H1 (cell line): ENCODE measurements around the gene PLIN1. TPM values are rescaled to one million over a fixed set of nuclear protein-coding genes. Genes with fewer than 3 reads are reported as not detected.

Source experiments
- CTCF ChIA-PET: fragments of 300-600 bp; sonication (Branson Sonifier 250); formaldehyde crosslinking; loops from one replicate; lab custom pipeline; 2021; ENCODE audit not compliant: partially characterized antibody; lab: Charles Lee
- POLR2A ChIA-PET: fragments of 300-600 bp; sonication (Branson Sonifier 250); formaldehyde crosslinking; loops from one replicate; lab custom pipeline; 2021; ENCODE audit warnings: inconsistent platforms; ENCODE audit not compliant: partially characterized antibody; lab: Charles Lee
- DNase-seq, 2 experiments: peaks; one replicate each; pipeline versions ENCODE4 v3.0.0 to v3.0.0-alpha.2; 2010 to 2022; ENCODE audit warnings: low spot score in 2 of 2, low read depth in 1 of 2, mixed read lengths in 1 of 2
- FAIRE-seq: peaks from 2 replicates; lab custom pipeline; 2011; peaks lifted over from hg19 to GRCh38; lab: Jason Lieb, UNC
- H2AFZ ChIP-seq: 2 replicates; pipeline ENCODE4 v1.8.1; 2012; ENCODE audit warnings: low read length, inconsistent platforms
- H2AK5ac ChIP-seq: 2 replicates; pipeline ENCODE4 v1.6.1; 2013; ENCODE audit warnings: low read depth, low read length
- H2BK120ac ChIP-seq: replicated peaks from 2 replicates; pipeline ENCODE3; 2013; ENCODE audit warnings: low read depth, low read length, inconsistent platforms
- H2BK12ac ChIP-seq: 2 replicates; pipeline ENCODE4 v1.6.1; 2013; ENCODE audit warnings: low read depth, low read length
- H2BK15ac ChIP-seq: 2 replicates; pipeline ENCODE4 v1.6.1; 2013; ENCODE audit warnings: low read length
- H2BK20ac ChIP-seq: 2 replicates; pipeline ENCODE4 v1.6.1; 2013; ENCODE audit warnings: low read length
- H2BK5ac ChIP-seq: 2 replicates; pipeline ENCODE4 v1.6.1; 2013; ENCODE audit warnings: low read depth, low read length
- H3K14ac ChIP-seq: 2 replicates; pipeline ENCODE4 v1.6.1; 2013; ENCODE audit warnings: inconsistent platforms; ENCODE audit not compliant: insufficient read length
- H3K18ac ChIP-seq: 2 replicates; pipeline ENCODE4 v1.6.1; 2013; ENCODE audit warnings: low read length; ENCODE audit errors: extremely low read depth
- H3K23ac ChIP-seq: 2 replicates; pipeline ENCODE4 v1.6.1; 2013; ENCODE audit warnings: inconsistent platforms; ENCODE audit not compliant: insufficient read length
- H3K23me2 ChIP-seq: 2 replicates; pipeline ENCODE4 v1.6.1; 2013; ENCODE audit warnings: low read depth, low read length
- H3K27ac ChIP-seq: 2 replicates; pipeline ENCODE4 v1.6.1; 2011; ENCODE audit warnings: low read depth, low read length, inconsistent platforms
- H3K27me3 ChIP-seq, 4 experiments: replicated peaks in 1 of 4; 1 replicate in 1 of 4; 2 replicates in 3 of 4; pipeline versions ENCODE4 v1.6.1 to v1.8.1; 2011 to 2013; ENCODE audit warnings: low read length in 3 of 4, mild to moderate bottlenecking in 3 of 4, inconsistent platforms in 2 of 4, mixed read lengths in 2 of 4, moderate library complexity in 1 of 4; ENCODE audit not compliant: control insufficient read depth in 3 of 4, insufficient read depth in 3 of 4; ENCODE audit errors: extremely low read depth in 1 of 4
- H3K36me3 ChIP-seq, 4 experiments: 2 replicates each; pipeline versions ENCODE4 v1.6.1 to v1.8.1; 2011 to 2013; ENCODE audit warnings: mild to moderate bottlenecking in 4 of 4, low read length in 3 of 4, moderate library complexity in 2 of 4, control low read depth in 1 of 4, inconsistent platforms in 1 of 4; ENCODE audit not compliant: insufficient read depth in 4 of 4, control insufficient read depth in 2 of 4
- H3K4ac ChIP-seq: replicated peaks from 2 replicates; pipeline ENCODE3; 2013; ENCODE audit warnings: low read length, low read depth, mixed read lengths, inconsistent platforms; ENCODE audit not compliant: insufficient read length
- H3K4me1 ChIP-seq, 4 experiments: replicated peaks in 1 of 4; 1 replicate in 1 of 4; 2 replicates in 3 of 4; pipeline versions ENCODE4 v1.6.1 to v1.8.1; 2011 to 2013; ENCODE audit warnings: low read length in 3 of 4, inconsistent platforms in 2 of 4, mixed read lengths in 1 of 4; ENCODE audit not compliant: insufficient read depth in 4 of 4, control insufficient read depth in 3 of 4
- H3K4me2 ChIP-seq, 2 experiments: 2 replicates each; pipeline versions ENCODE4 v1.6.1 to v1.8.1; 2011 to 2013; ENCODE audit warnings: low read depth in 2 of 2, low read length in 2 of 2, control low read depth in 1 of 2, inconsistent platforms in 1 of 2, mild to moderate bottlenecking in 1 of 2; ENCODE audit not compliant: insufficient read depth in 1 of 2
- H3K4me3 ChIP-seq, 4 experiments: fragments of 200-600, 300-600 bp in 1 of 4; sonication (generic), shearing (Covaris generic), sonication (Bioruptor Twin) in 1 of 4; 2 replicates each; pipeline versions ENCODE4 v1.5.1 to v1.8.1; 2011 to 2016; ENCODE audit warnings: low read length in 4 of 4, low read depth in 3 of 4, control low read depth in 2 of 4, inconsistent platforms in 2 of 4, mild to moderate bottlenecking in 2 of 4, mixed read lengths in 1 of 4, moderate library complexity in 1 of 4; ENCODE audit not compliant: insufficient read depth in 2 of 4; ENCODE audit errors: extremely low read depth in 1 of 4
- H3K56ac ChIP-seq: replicated peaks from 2 replicates; pipeline ENCODE3; 2013; ENCODE audit warnings: low read depth, mild to moderate bottlenecking, mixed read lengths, low read length, inconsistent platforms; ENCODE audit not compliant: insufficient read length
- H3K79me1 ChIP-seq: 2 replicates; pipeline ENCODE4 v1.6.1; 2013; ENCODE audit warnings: low read depth, low read length, control low read depth
- H3K79me2 ChIP-seq, 2 experiments: 2 replicates each; pipeline versions ENCODE4 v1.6.1 to v1.8.1; 2012 to 2013; ENCODE audit warnings: low read length in 2 of 2, mild to moderate bottlenecking in 2 of 2, inconsistent platforms in 1 of 2; ENCODE audit not compliant: insufficient read depth in 2 of 2, control insufficient read depth in 1 of 2
- H3K9ac ChIP-seq, 4 experiments: replicated peaks in 1 of 4; 1 replicate in 1 of 4; 2 replicates in 3 of 4; pipeline versions ENCODE4 v1.6.1 to v1.8.1; 2011 to 2013; ENCODE audit warnings: low read depth in 3 of 4, low read length in 3 of 4, control low read depth in 2 of 4, mild to moderate bottlenecking in 2 of 4, moderate library complexity in 2 of 4, inconsistent platforms in 1 of 4; ENCODE audit errors: extremely low read depth in 1 of 4
- H3K9me3 ChIP-seq, 2 experiments: 2 replicates each; pipeline versions ENCODE4 v1.6.1 to v1.8.1; 2012 to 2013; ENCODE audit warnings: mild to moderate bottlenecking in 2 of 2, moderate library complexity in 2 of 2, control low read depth in 1 of 2, inconsistent platforms in 1 of 2, low read depth in 1 of 2, low read length in 1 of 2, mixed read lengths in 1 of 2; ENCODE audit not compliant: insufficient read depth in 2 of 2
- H4K20me1 ChIP-seq, 2 experiments: replicated peaks in 1 of 2; 2 replicates each; pipeline versions ENCODE3 to v1.8.1; 2011 to 2013; ENCODE audit warnings: inconsistent platforms in 2 of 2, low read length in 2 of 2, mild to moderate bottlenecking in 1 of 2; ENCODE audit not compliant: insufficient read depth in 2 of 2, control insufficient read depth in 1 of 2
- H4K5ac ChIP-seq: 2 replicates; pipeline ENCODE4 v1.6.1; 2013; ENCODE audit warnings: low read length, low read depth, mixed read lengths, inconsistent platforms; ENCODE audit not compliant: insufficient read length
- H4K8ac ChIP-seq: 2 replicates; pipeline ENCODE4 v1.8.0; 2013; ENCODE audit warnings: mild to moderate bottlenecking, moderate library complexity, low read length, inconsistent platforms; ENCODE audit not compliant: insufficient read depth; ENCODE audit errors: extremely low read depth
- H4K91ac ChIP-seq: replicated peaks from 2 replicates; pipeline ENCODE3; 2013; ENCODE audit warnings: low read length, mixed read lengths, inconsistent platforms; ENCODE audit not compliant: insufficient read length
- BRCA1 ChIP-seq: IDR thresholded peaks from 2 replicates; pipeline ENCODE4 v1.6.1; 2012; ENCODE audit warnings: low read depth, low read length, improper control_type of control experiment
- CTCF ChIP-seq, 3 experiments: IDR thresholded peaks; 1 replicate in 2 of 3; 2 replicates in 1 of 3; pipeline versions ENCODE4 v1.5.1 to v1.6.1; 2011; ENCODE audit warnings: low read length in 3 of 3, mild to moderate bottlenecking in 3 of 3, inconsistent platforms in 2 of 3, low read depth in 1 of 3, moderate library complexity in 1 of 3; ENCODE audit not compliant: insufficient read depth in 1 of 3; ENCODE audit errors: control extremely low read depth in 1 of 3
- GABPA ChIP-seq: IDR thresholded peaks from 2 replicates; pipeline ENCODE4 v1.6.1; 2011; ENCODE audit warnings: mild to moderate bottlenecking, low read length, moderate library complexity, borderline replicate concordance; ENCODE audit not compliant: insufficient read depth
- SIRT6 ChIP-seq: IDR thresholded peaks from one replicate; pipeline ENCODE4 v1.7.1; 2012; ENCODE audit warnings: low read length, inconsistent platforms
- SIX5 ChIP-seq: IDR thresholded peaks from 2 replicates; pipeline ENCODE4 v1.6.1; 2011; ENCODE audit warnings: mild to moderate bottlenecking, low read depth, low read length
- TCF12 ChIP-seq: IDR thresholded peaks from 2 replicates; pipeline ENCODE4 v1.6.1; 2011; ENCODE audit warnings: low read depth, mild to moderate bottlenecking, low read length
- WGBS, 2 experiments: shearing (Covaris generic) in 1 of 2; methylation state at CpG; one replicate each; pipeline versions ENCODE4 v1.1.6 to v1.1.7; 2013 to 2015; ENCODE audit warnings: low lambda C conversion rate in 2 of 2, mixed read lengths in 2 of 2, inconsistent platforms in 1 of 2, low coverage in 1 of 2, missing lambda C conversion rate in 1 of 2; ENCODE audit not compliant: insufficient replicate concordance in 2 of 2, insufficient coverage in 1 of 2, insufficient read length in 1 of 2; ENCODE audit errors: extremely low coverage in 1 of 2, missing lambda C conversion rate in 1 of 2; 5-methylcytosine and 5-hydroxymethylcytosine counted together
- polyA plus RNA-seq, 7 experiments: library from polyadenylated mRNA; depleted of rRNA in 3 of 7; stranded (reverse) in 5 of 7; unstranded in 2 of 7; fragments of >200 nt in 5 of 7; fragments of 200-250 nt in 2 of 7; gene quantifications; 1 replicate in 5 of 7; 2 replicates in 1 of 7; 4 replicates in 1 of 7; pipeline versions ENCODE4 v1.2.1 to v1.2.3, GENCODE V29; 2011 to 2013; ENCODE audit warnings: missing spikeins in 2 of 7, mixed read lengths in 2 of 7
- total RNA-seq: library from RNA; stranded (reverse); fragmentation: NEBNext Ultra II Directional; extraction: Animal tissue kit (Norgen Biotek cat#: 25700); gene quantifications from 2 replicates; pipeline ENCODE4 v1.2.1, GENCODE V29; 2021
- TF ChIP-seq, protein P1 (sequence below): IDR thresholded peaks from 2 replicates; pipeline ENCODE4 v1.6.1; 2011; ENCODE audit warnings: low read depth, mild to moderate bottlenecking, low read length; ENCODE audit not compliant: insufficient read depth
- TF ChIP-seq, protein P2 (sequence below): IDR thresholded peaks from 2 replicates; pipeline ENCODE4 v1.6.1; 2012; ENCODE audit warnings: inconsistent platforms
- TF ChIP-seq, protein P3 (sequence below): IDR thresholded peaks from 2 replicates; pipeline ENCODE4 v1.6.1; 2012; ENCODE audit warnings: inconsistent platforms

The PLIN1 gene
- total and polyA plus RNA-seq, 2 of the 8 experiments (the other 6 are each of a cell fraction or from before 2014, with no cell fraction given): 0.33 TPM; not detected in 1

- Histone ChIP-seq H3K23me2 (no peaks in the 10 kb centered on the region), H2BK120ac (no peak overlapping the region), H3K14ac (no peak overlapping the region), H3K23ac (no peak overlapping the region), H2BK15ac (no peak overlapping the region), H4K8ac (no peak overlapping the region; the same call in 1 of the 2 replicates), H3K4me2 (no peak overlapping the region), H2BK5ac (no peak overlapping the region), H4K20me1 (peaks cover 0 to 4% of the 10 kb centered on the region in 2 experiments), H4K5ac (no peak overlapping the region), H3K9ac (no peak overlapping the region), H4K91ac (no peak overlapping the region), H3K36me3 (peaks cover 0 to 28% (median 16%) of the 10 kb centered on the region in 4 experiments; a peak in 5 of 8 replicates), H3K4me1 (no peaks in the 10 kb centered on the region), H2BK12ac (no peak overlapping the region), H3K4ac (no peak overlapping the region), H3K9me3 (peaks cover 0 to 4% of the 10 kb centered on the region in 2 experiments; a peak in 2 of 4 replicates), H3K79me2 (no peaks in the 10 kb centered on the region), H3K27me3 (no peaks in the 10 kb centered on the region), H3K4me3 (no peak overlapping the region), H2AFZ (no peak overlapping the region), H3K27ac (no peak overlapping the region), H2AK5ac (no peak overlapping the region), H2BK20ac (no peak overlapping the region), H3K56ac (no peak overlapping the region), H3K18ac (no peak overlapping the region), H3K79me1 (no peaks in the 10 kb centered on the region)
- no peak for FAIRE-seq
- CTCF ChIA-PET: interaction anchor here (0.8 to 0.9 kb wide), 2 partner anchors 29 to 282 kb away, joined by 3 read pairs; no protein-coding TSS in a partner anchor
- POLR2A ChIA-PET: interaction anchor here (1.4 to 1.9 kb wide), 2 partner anchors 9 to 13 kb away, joined by 4 to 9 read pairs; no protein-coding TSS in a partner anchor
- no peak for DNase-seq
- whole genome bisulfite sequencing, 2 experiments: 92% methylated on average over 16 of the region's 16 CpGs; no CpG with 5 or more reads in 1 of the 2 experiments
- TF ChIP-seq BRCA1: no peak
- TF ChIP-seq GABPA: no peak
- TF ChIP-seq, protein P1, sequence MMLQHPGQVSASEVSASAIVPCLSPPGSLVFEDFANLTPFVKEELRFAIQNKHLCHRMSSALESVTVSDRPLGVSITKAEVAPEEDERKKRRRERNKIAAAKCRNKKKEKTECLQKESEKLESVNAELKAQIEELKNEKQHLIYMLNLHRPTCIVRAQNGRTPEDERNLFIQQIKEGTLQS: no peak
- TF ChIP-seq SIRT6: no peak
- TF ChIP-seq, protein P2, sequence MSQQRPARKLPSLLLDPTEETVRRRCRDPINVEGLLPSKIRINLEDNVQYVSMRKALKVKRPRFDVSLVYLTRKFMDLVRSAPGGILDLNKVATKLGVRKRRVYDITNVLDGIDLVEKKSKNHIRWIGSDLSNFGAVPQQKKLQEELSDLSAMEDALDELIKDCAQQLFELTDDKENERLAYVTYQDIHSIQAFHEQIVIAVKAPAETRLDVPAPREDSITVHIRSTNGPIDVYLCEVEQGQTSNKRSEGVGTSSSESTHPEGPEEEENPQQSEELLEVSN: no peak
- TF ChIP-seq CTCF (IDR thresholded peaks at IDR 0.05; ENCODE audit: control extremely low read depth in 1 of 3, insufficient read depth in 1 of 3, low read depth in 1 of 3, low read length in 3 of 3): no peak
- TF ChIP-seq SIX5: no peak
- TF ChIP-seq, protein P3, sequence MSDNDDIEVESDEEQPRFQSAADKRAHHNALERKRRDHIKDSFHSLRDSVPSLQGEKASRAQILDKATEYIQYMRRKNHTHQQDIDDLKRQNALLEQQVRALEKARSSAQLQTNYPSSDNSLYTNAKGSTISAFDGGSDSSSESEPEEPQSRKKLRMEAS: no peak
- TF ChIP-seq TCF12: no peak
Measured at GRCh38 chr15:89642106-89642505, 37.1 kb downstream of the PLIN1 start.
